ENCODE measurements around the gene AKT3. TPM values are rescaled to one million over a fixed set of nuclear protein-coding genes. Genes with fewer than 3 reads are reported as not detected.

AKT3 gene
- total RNA-seq, 2 donors from 2014 or later = 46.0 to 85.8 TPM

GRCh38 chr1:243482141-243483022, 367.7 kb downstream of the AKT3 start:
- Histone ChIP-seq H3K36me3 (no peaks in the 10 kb centered on the region), H3K4me3 (peak overlapping the region; percentile 65), H3K9me3 (no peaks in the 10 kb centered on the region), H3K27me3 (replicated peaks; ENCODE audit: insufficient read depth) (no peaks in the 10 kb centered on the region), H3K4me1 (ENCODE audit: control insufficient read depth in 1 of 2, low read depth in 2 of 2) (peaks cover 5 to 15% of the 10 kb centered on the region in 2 donors), H3K27ac (no peak overlapping the region)
- no peak for TF ChIP-seq CTCF (IDR thresholded peaks at IDR 0.05)
- DNase-seq (ENCODE audit: low spot score) (no peak), ATAC-seq (ENCODE audit: insufficient number of reproducible peaks, low FRiP score, low read depth) (no peak)

- Histone ChIP-seq H3K4me1 (ENCODE audit: control insufficient read depth in 1 of 2, low read depth in 2 of 2) (peaks cover 5 to 15% of the 10 kb centered on the region in 2 donors), H3K27ac (no peak overlapping the region), H3K27me3 (replicated peaks; ENCODE audit: insufficient read depth) (no peaks in the 10 kb centered on the region), H3K9me3 (no peaks in the 10 kb centered on the region), H3K36me3 (no peaks in the 10 kb centered on the region), H3K4me3 (no peak overlapping the region)
- no peak for TF ChIP-seq CTCF (IDR thresholded peaks at IDR 0.05)
- DNase-seq (ENCODE audit: low spot score) = no peak
- ATAC-seq (ENCODE audit: insufficient number of reproducible peaks, low FRiP score, low read depth) = no peak
These were observed 368.9 kb downstream of the AKT3 start for GRCh38 chr1:243481101-243481500.

- Histone ChIP-seq H3K27me3 (replicated peaks; ENCODE audit: insufficient read depth) (no peaks in the 10 kb centered on the region), H3K9me3 (no peaks in the 10 kb centered on the region), H3K4me1 (ENCODE audit: control insufficient read depth in 1 of 2, low read depth in 2 of 2) (peaks cover 5 to 13% of the 10 kb centered on the region in 2 donors), H3K4me3 (no peak overlapping the region), H3K27ac (no peak overlapping the region), H3K36me3 (no peaks in the 10 kb centered on the region)
- DNase-seq (ENCODE audit: low spot score) (no peak), ATAC-seq (ENCODE audit: insufficient number of reproducible peaks, low FRiP score, low read depth) (no peak)
- TF ChIP-seq CTCF (IDR thresholded peaks at IDR 0.05) = no peak
These were observed 372.2 kb downstream of the AKT3 start for GRCh38 chr1:243477731-243478290.

GRCh38 chr1:243475966-243476365, 374.1 kb downstream of the AKT3 start:
- Histone ChIP-seq H3K27ac (no peak overlapping the region), H3K36me3 (no peaks in the 10 kb centered on the region), H3K4me3 (no peak overlapping the region), H3K4me1 (ENCODE audit: control insufficient read depth in 1 of 2, low read depth in 2 of 2) (peaks cover 0 to 15% of the 10 kb centered on the region in 2 donors), H3K9me3 (no peaks in the 10 kb centered on the region), H3K27me3 (replicated peaks; ENCODE audit: insufficient read depth) (no peaks in the 10 kb centered on the region)
- DNase-seq (ENCODE audit: low spot score) = no peak
- ATAC-seq (ENCODE audit: insufficient number of reproducible peaks, low FRiP score, low read depth) = no peak
- TF ChIP-seq CTCF (IDR thresholded peaks at IDR 0.05) = no peak

- Histone ChIP-seq H3K4me3 (no peak overlapping the region), H3K27me3 (replicated peaks; ENCODE audit: insufficient read depth) (no peaks in the 10 kb centered on the region), H3K9me3 (no peaks in the 10 kb centered on the region), H3K4me1 (ENCODE audit: control insufficient read depth in 1 of 2, low read depth in 2 of 2) (peaks cover 0 to 15% of the 10 kb centered on the region in 2 donors), H3K36me3 (no peaks in the 10 kb centered on the region), H3K27ac (no peak overlapping the region)
- no peak for DNase-seq (ENCODE audit: low spot score)
- TF ChIP-seq CTCF (IDR thresholded peaks at IDR 0.05) = no peak
- ATAC-seq (ENCODE audit: insufficient number of reproducible peaks, low FRiP score, low read depth) = no peak
These were observed 375.1 kb downstream of the AKT3 start for GRCh38 chr1:243474906-243475305.

Measured in thoracic aorta (tissue), 2 donors.